GM21360 (cell line): ENCODE measurements around the gene NAT10.
A peak's percentile ranks its signal among the peaks of the same experiment; 100 is the strongest.
"Not testable (repeated sequence)": the region's sequence is repeated elsewhere in the genome, so short reads cannot be mapped to it uniquely, and the experiment has no call there.

Experiments
- ATAC-seq: cut with Tn5 transposase; IDR thresholded peaks from one replicate; pipeline ENCODE4 v1.9.1; 2021; ENCODE audit warnings: mild to moderate bottlenecking, moderate library complexity; ENCODE audit not compliant: unreplicated experiment

NAT10 gene

GRCh38 chr11:34166806-34167740 lies 61.6 kb downstream of the NAT10 start:
- ATAC-seq = no peak

GRCh38 chr11:34167961-34168360 lies 62.5 kb downstream of the NAT10 start:
- no peak for ATAC-seq

GRCh38 chr11:34168642-34169420 lies 63.4 kb downstream of the NAT10 start:
- no peak for ATAC-seq

- ATAC-seq = no peak
These were observed 64.3 kb downstream of the NAT10 start for GRCh38 chr11:34169686-34170085.

GRCh38 chr11:34173050-34173449 lies 67.6 kb downstream of the NAT10 start:
- ATAC-seq = no peak

- peak; percentile 89 for ATAC-seq
These were observed 69.1 kb downstream of the NAT10 start for GRCh38 chr11:34174412-34175041.

- ATAC-seq = no peak
These were observed 70.0 kb downstream of the NAT10 start for GRCh38 chr11:34175284-34176019.

GRCh38 chr11:34176751-34177209 lies 71.4 kb downstream of the NAT10 start:
- no peak for ATAC-seq

GRCh38 chr11:34178209-34178821 lies 72.9 kb downstream of the NAT10 start:
- ATAC-seq = no peak

GRCh38 chr11:34179026-34179675 lies 73.7 kb downstream of the NAT10 start:
- ATAC-seq = no peak

GRCh38 chr11:34180040-34180813 lies 74.8 kb downstream of the NAT10 start:
- ATAC-seq = no peak

GRCh38 chr11:34180814-34181165 lies 75.4 kb downstream of the NAT10 start:
- ATAC-seq = not testable (repeated sequence)

- ATAC-seq = no peak
These were observed 75.8 kb downstream of the NAT10 start for GRCh38 chr11:34181251-34181650.

GRCh38 chr11:34181856-34182405 lies 76.5 kb downstream of the NAT10 start:
- ATAC-seq = no peak

GRCh38 chr11:34182425-34182824 lies 77.0 kb downstream of the NAT10 start:
- no peak for ATAC-seq

- no peak for ATAC-seq
These were observed 77.7 kb downstream of the NAT10 start for GRCh38 chr11:34182921-34183685.

- ATAC-seq = no peak
These were observed 78.5 kb downstream of the NAT10 start for GRCh38 chr11:34183848-34184391.
